Measurements from ENCODE around the gene KLK15.
A peak's percentile ranks its signal among the peaks of the same experiment; 100 is the strongest.

KLK15 gene

GRCh38 chr19:50843701-50844221 lies 10.4 kb upstream of the KLK15 start:
- no peak for DNase-seq (ENCODE audit: low read depth in 2 of 2, low spot score in 1 of 2)

- no peak for DNase-seq (ENCODE audit: low read depth in 2 of 2, low spot score in 1 of 2)
Observed at GRCh38 chr19:50843205-50843604, 9.8 kb upstream of the KLK15 start.

DNA sequence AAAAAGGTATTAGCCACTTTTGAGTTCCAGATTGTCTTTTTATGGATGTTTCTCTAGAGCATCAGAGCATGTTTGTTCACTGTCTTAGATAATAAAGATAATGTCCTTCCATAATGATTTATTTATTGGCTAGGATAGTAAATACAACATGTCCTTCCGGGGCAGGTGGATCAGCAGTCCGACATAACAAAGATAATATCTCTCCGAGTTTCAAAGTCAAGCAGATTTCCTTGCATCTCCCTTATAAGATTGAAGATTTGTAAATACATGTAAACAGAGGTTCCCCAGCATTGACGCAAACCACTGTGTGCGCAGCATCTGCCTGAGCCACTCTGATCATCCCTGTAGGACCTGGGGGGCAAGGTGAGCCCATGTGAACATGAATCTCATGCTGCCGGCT lies 8.8 kb upstream of the KLK15 start:
- DNase-seq (ENCODE audit: low read depth in 2 of 2, low spot score in 1 of 2): no peak

- DNase-seq (ENCODE audit: low read depth in 2 of 2, low spot score in 1 of 2): no peak
Observed at GRCh38 chr19:50839712-50840655, 6.6 kb upstream of the KLK15 start.

DNA sequence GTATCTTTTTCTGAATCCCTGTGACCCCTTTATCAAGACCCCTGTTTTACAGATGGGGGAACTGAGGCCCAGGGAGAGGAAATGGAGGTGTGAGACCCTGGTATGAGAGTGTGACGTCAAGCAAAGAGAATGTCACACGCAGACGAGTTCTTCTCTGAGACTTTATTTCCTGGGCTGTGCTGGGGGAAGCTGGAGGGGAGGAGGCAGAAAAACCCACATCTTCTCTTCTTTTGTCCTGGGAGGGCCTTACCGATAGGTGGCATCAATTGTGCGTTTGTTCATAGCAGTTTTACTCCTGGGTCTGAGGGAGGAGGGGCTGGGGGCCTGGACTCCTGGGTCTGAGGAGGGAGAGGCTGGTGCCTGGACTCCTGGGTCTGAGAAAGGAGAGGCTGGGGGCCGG lies 4.9 kb upstream of the KLK15 start:
- DNase-seq (ENCODE audit: low read depth in 2 of 2, low spot score in 1 of 2): no peak

DNA sequence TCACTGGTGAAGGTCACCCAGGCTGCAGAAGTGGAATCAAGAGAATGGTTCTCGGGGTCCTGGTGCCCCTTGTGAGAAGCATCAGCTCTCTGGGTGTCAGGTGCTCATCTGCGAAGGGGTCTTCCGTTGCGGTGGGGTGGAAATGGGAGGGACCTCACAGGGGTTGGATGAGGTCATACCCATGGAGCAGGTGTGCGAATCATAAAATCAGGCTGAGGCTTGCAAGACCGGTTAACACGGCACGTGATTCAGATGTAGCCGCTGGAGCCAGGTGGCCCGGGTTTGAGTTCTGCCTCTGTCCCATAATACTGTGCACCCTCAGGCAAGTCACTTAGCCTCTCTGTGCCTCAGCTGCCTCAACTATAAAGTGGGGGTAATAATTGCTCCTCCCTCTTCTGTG lies 3.9 kb upstream of the KLK15 start:
- no peak for DNase-seq (ENCODE audit: low read depth in 2 of 2, low spot score in 1 of 2)

GRCh38 chr19:50836543-50837195 lies 3.3 kb upstream of the KLK15 start:
- no peak for DNase-seq (ENCODE audit: low read depth in 2 of 2, low spot score in 1 of 2)

GRCh38 chr19:50835785-50836542 lies 2.6 kb upstream of the KLK15 start:
- peak in 1 of 2 donors; percentile 34 for DNase-seq (ENCODE audit: low read depth in 2 of 2, low spot score in 1 of 2)

- no peak for DNase-seq (ENCODE audit: low read depth in 2 of 2, low spot score in 1 of 2)
Observed at GRCh38 chr19:50835103-50835784, 1.9 kb upstream of the KLK15 start.

DNA sequence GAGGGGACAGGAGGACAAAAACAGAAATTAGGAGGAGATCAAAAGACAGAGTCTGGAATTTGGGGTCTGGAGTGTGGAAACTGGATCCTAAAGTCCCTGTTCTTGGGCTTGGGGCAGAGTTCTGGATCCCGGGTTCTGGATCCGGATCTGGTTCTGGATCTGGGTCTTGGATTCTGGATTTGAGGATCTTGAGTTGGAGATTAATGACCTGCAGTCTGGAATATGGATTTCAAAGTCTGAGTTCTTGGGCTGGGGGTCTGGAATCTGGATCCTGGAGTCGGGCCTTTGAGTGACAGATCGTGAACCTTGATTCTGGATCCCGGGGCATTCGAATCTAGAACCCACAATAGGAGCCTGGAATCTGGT lies 411 bp upstream of the KLK15 start:
- no peak for DNase-seq (ENCODE audit: low read depth in 2 of 2, low spot score in 1 of 2)

DNA sequence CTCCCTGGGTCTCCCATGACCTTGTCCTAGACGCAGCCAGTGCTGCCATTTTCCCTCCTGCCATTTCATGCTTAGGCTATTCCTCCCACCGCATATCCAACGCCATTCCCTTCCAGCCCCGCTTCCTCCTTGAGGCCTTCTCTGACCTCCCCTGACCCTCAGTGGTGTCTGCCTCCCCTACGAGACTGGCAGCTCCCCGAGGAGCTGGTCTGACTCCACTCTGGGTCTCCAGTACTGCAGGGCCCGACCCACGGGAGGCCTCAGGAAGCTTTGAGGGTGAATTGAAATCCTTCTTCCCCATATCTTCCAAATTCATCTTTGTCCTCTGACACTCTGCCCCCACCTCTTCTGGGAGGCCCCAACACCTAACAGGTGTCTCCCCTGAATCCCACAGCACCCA lies 708 bp downstream of the KLK15 start:
- no peak for DNase-seq (ENCODE audit: low read depth in 2 of 2, low spot score in 1 of 2)

DNA sequence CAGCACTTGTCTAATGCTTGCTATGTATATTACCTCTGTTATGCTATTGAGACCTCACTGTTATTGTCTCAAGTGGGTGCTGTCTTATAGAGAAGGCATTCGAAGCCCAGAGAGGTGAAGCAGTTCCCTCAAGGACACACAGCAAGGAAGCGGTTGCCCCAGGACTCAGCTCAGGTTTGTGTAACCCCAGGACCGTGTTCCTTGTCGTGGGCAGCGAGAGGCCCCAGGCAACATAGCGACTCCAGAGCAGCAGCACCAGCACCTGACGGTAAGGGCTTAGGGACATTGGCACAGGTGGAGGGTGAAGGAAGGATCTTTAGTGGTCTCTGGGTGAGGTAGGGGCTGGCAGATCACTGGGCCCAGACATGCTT lies 2.4 kb downstream of the KLK15 start:
- DNase-seq (ENCODE audit: low read depth in 2 of 2, low spot score in 1 of 2): no peak

GRCh38 chr19:50830266-50831025 lies 2.9 kb downstream of the KLK15 start:
- no peak for DNase-seq (ENCODE audit: low read depth in 2 of 2, low spot score in 1 of 2)

GRCh38 chr19:50829801-50830200 lies 3.6 kb downstream of the KLK15 start:
- no peak for DNase-seq (ENCODE audit: low read depth in 2 of 2, low spot score in 1 of 2)

GRCh38 chr19:50827476-50827875 lies 5.9 kb downstream of the KLK15 start:
- DNase-seq (ENCODE audit: low read depth in 2 of 2, low spot score in 1 of 2): no peak

GRCh38 chr19:50826492-50827240 lies 6.7 kb downstream of the KLK15 start:
- no peak for DNase-seq (ENCODE audit: low read depth in 2 of 2, low spot score in 1 of 2)

- DNase-seq (ENCODE audit: low read depth in 2 of 2, low spot score in 1 of 2): no peak
Observed at GRCh38 chr19:50823389-50824042, 9.9 kb downstream of the KLK15 start, which contains the start of gene KLK1. Gene KLK1, minus strand, starts transcription at chr19:50823787. Its CDS starts 39 bp downstream, at chr19:50823748.

- no peak for DNase-seq (ENCODE audit: low read depth in 2 of 2, low spot score in 1 of 2)
Observed at GRCh38 chr19:50822661-50823208, 10.6 kb downstream of the KLK15 start.

GRCh38 chr19:50821622-50822021 lies 11.8 kb downstream of the KLK15 start:
- DNase-seq (ENCODE audit: low read depth in 2 of 2, low spot score in 1 of 2): no peak

All from stimulated activated CD8-positive, alpha-beta memory T cell treated with anti-CD3 and anti-CD28 coated beads, Interleukin-4, amount 100 ng/mL, for 4 hours (primary cell).